Stimulated activated memory B cell treated with anti-CD40 and anti-IgM and Interleukin-4, amounts not matched to agents 10 μg/mL and 1 μg/mL and 100 μg/mL, for 72 hours (primary cell): ENCODE measurements around the gene ATP5F1E.

Source experiments
- ATAC-seq: fragments of 150-1000 bp; cut with Tn5 transposase; 2 replicates; pipeline ENCODE4 v1.10.0; 2021
- H3K27ac Mint-ChIP-seq: one replicate; pipeline ENCODE4 v1.8.0; 2022; ENCODE audit warnings: mild to moderate bottlenecking, mixed read lengths
- H3K27me3 Mint-ChIP-seq: one replicate; pipeline ENCODE4 v1.8.0; 2022; ENCODE audit warnings: mixed read lengths
- H3K36me3 Mint-ChIP-seq: one replicate; pipeline ENCODE4 v1.8.0; 2022; ENCODE audit warnings: mixed read lengths
- H3K4me1 Mint-ChIP-seq: one replicate; pipeline ENCODE4 v1.8.0; 2022; ENCODE audit warnings: mixed read lengths
- H3K4me3 Mint-ChIP-seq: one replicate; pipeline ENCODE4 v1.8.0; 2022; ENCODE audit warnings: mild to moderate bottlenecking, moderate library complexity, mixed read lengths
- H3K9me3 Mint-ChIP-seq: one replicate; pipeline ENCODE4 v1.8.0; 2022; ENCODE audit warnings: mixed read lengths

ATP5F1E gene

GRCh38 chr20:59033093-59033492, 958 bp upstream of the ATP5F1E start:
- Mint-ChIP-seq H3K36me3 (peaks cover 52% of the 10 kb centered on the region), H3K4me1 (peaks cover 27% of the 10 kb centered on the region), H3K4me3 (peak overlapping the region; percentile 98), H3K9me3 (no peaks in the 10 kb centered on the region), H3K27ac (peak overlapping the region; percentile 96), H3K27me3 (no peaks in the 10 kb centered on the region)
- ATAC-seq, result no peak

- ATAC-seq, result peak; percentile 56
- Mint-ChIP-seq H3K9me3 (no peaks in the 10 kb centered on the region), H3K36me3 (peaks cover 53% of the 10 kb centered on the region), H3K4me3 (peak overlapping the region; percentile 98), H3K27me3 (no peaks in the 10 kb centered on the region), H3K27ac (peak overlapping the region; percentile 96), H3K4me1 (peaks cover 28% of the 10 kb centered on the region)
Measured at GRCh38 chr20:59032713-59033059, 551 bp upstream of the ATP5F1E start.

- no peak for ATAC-seq
- no peaks in the 10 kb centered on the region for H3K27me3 Mint-ChIP-seq
- peak overlapping the region; percentile 96 for H3K27ac Mint-ChIP-seq
- H3K9me3 Mint-ChIP-seq, result no peaks in the 10 kb centered on the region
- H3K36me3 Mint-ChIP-seq, result peaks cover 57% of the 10 kb centered on the region
- H3K4me3 Mint-ChIP-seq, result peak overlapping the region; percentile 98
- peaks cover 39% of the 10 kb centered on the region for H3K4me1 Mint-ChIP-seq
Measured at GRCh38 chr20:59031564-59032022, 542 bp downstream of the ATP5F1E start.

GRCh38 chr20:59030911-59031563, 1.1 kb downstream of the ATP5F1E start:
- Mint-ChIP-seq H3K4me3 (peak overlapping the region; percentile 98), H3K27ac (peak overlapping the region; percentile 96), H3K9me3 (no peaks in the 10 kb centered on the region), H3K27me3 (no peaks in the 10 kb centered on the region), H3K36me3 (peaks cover 55% of the 10 kb centered on the region), H3K4me1 (peaks cover 41% of the 10 kb centered on the region)
- no peak for ATAC-seq

- H3K27ac Mint-ChIP-seq, result no peak overlapping the region
- peaks cover 59% of the 10 kb centered on the region for H3K36me3 Mint-ChIP-seq
- no peak for ATAC-seq
- no peaks in the 10 kb centered on the region for H3K9me3 Mint-ChIP-seq
- H3K4me3 Mint-ChIP-seq, result peak overlapping the region; percentile 18
- H3K27me3 Mint-ChIP-seq, result no peaks in the 10 kb centered on the region
- peaks cover 49% of the 10 kb centered on the region for H3K4me1 Mint-ChIP-seq
Measured at GRCh38 chr20:59028812-59029211, 3.3 kb downstream of the ATP5F1E start.

- no peaks in the 10 kb centered on the region for H3K9me3 Mint-ChIP-seq
- no peak for ATAC-seq
- peaks cover 66% of the 10 kb centered on the region for H3K36me3 Mint-ChIP-seq
Measured at GRCh38 chr20:59027741-59028320, 4.3 kb downstream of the ATP5F1E start.

GRCh38 chr20:59026904-59027740, 5.0 kb downstream of the ATP5F1E start:
- H3K36me3 Mint-ChIP-seq, result peaks cover 69% of the 10 kb centered on the region
- peak overlapping the region; percentile 7 for H3K27ac Mint-ChIP-seq
- H3K27me3 Mint-ChIP-seq, result no peaks in the 10 kb centered on the region
- H3K4me1 Mint-ChIP-seq, result peaks cover 48% of the 10 kb centered on the region
- no peak overlapping the region for H3K4me3 Mint-ChIP-seq
- ATAC-seq, result no peak
- H3K9me3 Mint-ChIP-seq, result no peaks in the 10 kb centered on the region

More at GRCh38 chr20:59027741-59028320, 4.3 kb downstream of the ATP5F1E start:
- H3K4me3 Mint-ChIP-seq, result no peak overlapping the region
- peak overlapping the region; percentile 7 for H3K27ac Mint-ChIP-seq
- H3K27me3 Mint-ChIP-seq, result no peaks in the 10 kb centered on the region
- peaks cover 49% of the 10 kb centered on the region for H3K4me1 Mint-ChIP-seq

- H3K4me1 Mint-ChIP-seq, result peaks cover 48% of the 10 kb centered on the region
- no peaks in the 10 kb centered on the region for H3K9me3 Mint-ChIP-seq
- no peak overlapping the region for H3K4me3 Mint-ChIP-seq
- no peak for ATAC-seq
- no peak overlapping the region for H3K27ac Mint-ChIP-seq
- H3K36me3 Mint-ChIP-seq, result peaks cover 66% of the 10 kb centered on the region
- no peaks in the 10 kb centered on the region for H3K27me3 Mint-ChIP-seq
Measured at GRCh38 chr20:59025511-59025910, 6.6 kb downstream of the ATP5F1E start.

GRCh38 chr20:59025086-59025485, 7.0 kb downstream of the ATP5F1E start:
- no peak for ATAC-seq
- Mint-ChIP-seq H3K4me1 (peaks cover 44% of the 10 kb centered on the region), H3K9me3 (no peaks in the 10 kb centered on the region), H3K4me3 (no peak overlapping the region), H3K27me3 (no peaks in the 10 kb centered on the region), H3K36me3 (peaks cover 62% of the 10 kb centered on the region), H3K27ac (no peak overlapping the region)

- ATAC-seq, result no peak
- Mint-ChIP-seq H3K4me1 (peaks cover 35% of the 10 kb centered on the region), H3K27ac (no peak overlapping the region), H3K9me3 (no peaks in the 10 kb centered on the region), H3K27me3 (no peaks in the 10 kb centered on the region), H3K4me3 (no peak overlapping the region), H3K36me3 (peaks cover 55% of the 10 kb centered on the region)
Measured at GRCh38 chr20:59024111-59024530, 8.0 kb downstream of the ATP5F1E start.

GRCh38 chr20:59023616-59024015, 8.5 kb downstream of the ATP5F1E start:
- ATAC-seq, result no peak
- Mint-ChIP-seq H3K4me1 (peaks cover 31% of the 10 kb centered on the region), H3K27me3 (no peaks in the 10 kb centered on the region), H3K4me3 (no peak overlapping the region), H3K27ac (peak overlapping the region; percentile 28), H3K9me3 (no peaks in the 10 kb centered on the region), H3K36me3 (peaks cover 56% of the 10 kb centered on the region)

GRCh38 chr20:59022754-59023153, 9.4 kb downstream of the ATP5F1E start:
- Mint-ChIP-seq H3K36me3 (peaks cover 64% of the 10 kb centered on the region), H3K4me3 (no peak overlapping the region), H3K27me3 (no peaks in the 10 kb centered on the region), H3K4me1 (peaks cover 37% of the 10 kb centered on the region), H3K9me3 (no peaks in the 10 kb centered on the region), H3K27ac (peak overlapping the region; percentile 28)
- ATAC-seq, result no peak

GRCh38 chr20:59020938-59021551, 11.1 kb downstream of the ATP5F1E start:
- Mint-ChIP-seq H3K36me3 (peaks cover 49% of the 10 kb centered on the region), H3K27me3 (no peaks in the 10 kb centered on the region), H3K9me3 (no peaks in the 10 kb centered on the region), H3K27ac (no peak overlapping the region), H3K4me3 (no peak overlapping the region), H3K4me1 (peaks cover 41% of the 10 kb centered on the region)
- ATAC-seq, result no peak

- peaks cover 48% of the 10 kb centered on the region for H3K4me1 Mint-ChIP-seq
- peaks cover 31% of the 10 kb centered on the region for H3K36me3 Mint-ChIP-seq
- no peaks in the 10 kb centered on the region for H3K27me3 Mint-ChIP-seq
- peak within 1 kb of the TSS; percentile 90 for H3K27ac Mint-ChIP-seq
- H3K4me3 Mint-ChIP-seq, result no peak within 1 kb of the TSS
- no peak for ATAC-seq
- H3K9me3 Mint-ChIP-seq, result no peaks in the 10 kb centered on the region
Measured at GRCh38 chr20:59019217-59019616, 12.9 kb downstream of the ATP5F1E start, which contains the start of gene TUBB1. TSS of gene TUBB1 (plus strand) at chr20:59019429. CDS start at chr20:59019523, 94 bp downstream.

- ATAC-seq, result no peak
- no peak overlapping the region for H3K4me3 Mint-ChIP-seq
- H3K36me3 Mint-ChIP-seq, result peaks cover 28% of the 10 kb centered on the region
- peak overlapping the region; percentile 90 for H3K27ac Mint-ChIP-seq
- no peaks in the 10 kb centered on the region for H3K9me3 Mint-ChIP-seq
- H3K27me3 Mint-ChIP-seq, result no peaks in the 10 kb centered on the region
- peaks cover 47% of the 10 kb centered on the region for H3K4me1 Mint-ChIP-seq
Measured at GRCh38 chr20:59018817-59019216, 13.3 kb downstream of the ATP5F1E start.
